Neural cell (in vitro differentiated cells): ENCODE measurements around the gene VPS13D. TPM values are rescaled to one million over a fixed set of nuclear protein-coding genes. Genes with fewer than 3 reads are reported as not detected.

ENCODE experiments used
- H2AFZ ChIP-seq: fragments of 200-600, 300-800 bp; sonication (generic), shearing (Covaris generic); 2 replicates; pipeline ENCODE4 v1.6.0; 2014; ENCODE audit warnings: low read depth, mild to moderate bottlenecking, antibody characterized with exemption, low read length, moderate library complexity
- H3F3A ChIP-seq: fragments of 200-600 bp; shearing (Covaris generic); 2 replicates; pipeline ENCODE4 v1.6.1; 2016; ENCODE audit warnings: mild to moderate bottlenecking, moderate library complexity, mixed read lengths, antibody characterized with exemption, low read length; ENCODE audit not compliant: insufficient read depth, poor library complexity, severe bottlenecking
- H3K27ac ChIP-seq: fragments of 200-600, 300-800 bp; sonication (generic), shearing (Covaris generic); 2 replicates; pipeline ENCODE4 v1.5.1; 2014; ENCODE audit warnings: mild to moderate bottlenecking, low read length, moderate library complexity
- H3K27me3 ChIP-seq: fragments of 300-800, 200-600 bp; sonication (generic), shearing (Covaris generic); 2 replicates; pipeline ENCODE4 v1.6.0; 2014; ENCODE audit warnings: mild to moderate bottlenecking, low read depth, low read length, moderate library complexity; ENCODE audit not compliant: insufficient read depth
- H3K36me3 ChIP-seq: fragments of 300-800, 200-600 bp; sonication (generic), shearing (Covaris generic); 2 replicates; pipeline ENCODE4 v1.5.1; 2014; ENCODE audit warnings: mild to moderate bottlenecking, antibody characterized with exemption, low read length, moderate library complexity; ENCODE audit not compliant: insufficient read depth
- H3K4me2 ChIP-seq: fragments of 300-800, 200-600 bp; sonication (generic), shearing (Covaris generic); 2 replicates; pipeline ENCODE4 v1.6.0; 2014; ENCODE audit warnings: mild to moderate bottlenecking, low read length
- H3K4me3 ChIP-seq: fragments of 300-800, 200-600 bp; sonication (generic), shearing (Covaris generic); 2 replicates; pipeline ENCODE4 v1.5.1; 2014; ENCODE audit warnings: mild to moderate bottlenecking, low read length, moderate library complexity
- H3K79me2 ChIP-seq: fragments of 200-600 bp; shearing (Covaris generic); replicated peaks from 2 replicates; pipeline ENCODE4 v1.6.0; 2014; ENCODE audit warnings: mild to moderate bottlenecking, low read length, moderate library complexity; ENCODE audit not compliant: insufficient read depth
- H3K9ac ChIP-seq: fragments of 300-800, 200-600 bp; sonication (generic), shearing (Covaris generic); 2 replicates; pipeline ENCODE4 v1.6.1; 2016; ENCODE audit warnings: mild to moderate bottlenecking, low read length, mixed read lengths
- H3K9me2 ChIP-seq: fragments of 200-600 bp; shearing (Covaris generic); 2 replicates; pipeline ENCODE4 v1.6.1; 2016; ENCODE audit warnings: mild to moderate bottlenecking, low read length, mixed read lengths; ENCODE audit not compliant: insufficient read depth
- H3K9me3 ChIP-seq: fragments of 200-600, 300-800 bp; sonication (generic), shearing (Covaris generic); 2 replicates; pipeline ENCODE4 v1.6.1; 2016; ENCODE audit warnings: mild to moderate bottlenecking, mixed run types, low read length, moderate library complexity, mixed read lengths
- H4K20me1 ChIP-seq: fragments of 200-600 bp; shearing (Covaris generic); 2 replicates; pipeline ENCODE4 v1.6.1; 2016; ENCODE audit warnings: mild to moderate bottlenecking, mixed run types; ENCODE audit not compliant: insufficient read depth
- CTCF ChIP-seq: fragments of 450-650 bp; IDR thresholded peaks from 2 replicates; pipeline ENCODE4 v1.5.1; 2014; ENCODE audit warnings: antibody characterized with exemption, mild to moderate bottlenecking, moderate library complexity; ENCODE audit not compliant: poor library complexity, severe bottlenecking
- EP300 ChIP-seq: fragments of 450-650 bp; conservative IDR thresholded peaks from 2 replicates; pipeline ENCODE4 v1.6.1; 2014; ENCODE audit warnings: antibody characterized with exemption, mild to moderate bottlenecking, moderate library complexity; ENCODE audit not compliant: poor library complexity, severe bottlenecking
- EZH2 ChIP-seq: fragments of 200-600, 300-800 bp; shearing (Covaris generic), sonication (generic); IDR thresholded peaks from 2 replicates; pipeline ENCODE4 v1.6.1; 2014; ENCODE audit warnings: antibody characterized with exemption, low read length, borderline replicate concordance, mild to moderate bottlenecking; ENCODE audit not compliant: insufficient read depth, poor library complexity, severe bottlenecking
- MXI1 ChIP-seq: fragments of 450-650 bp; conservative IDR thresholded peaks from 2 replicates; pipeline ENCODE4 v1.6.1; 2014; ENCODE audit warnings: antibody characterized with exemption, mild to moderate bottlenecking; ENCODE audit not compliant: poor library complexity, severe bottlenecking
- RAD21 ChIP-seq: fragments of 450-650 bp; conservative IDR thresholded peaks from 2 replicates; pipeline ENCODE4 v1.6.1; 2014; ENCODE audit warnings: antibody characterized with exemption, mild to moderate bottlenecking, moderate library complexity
- REST ChIP-seq: IDR thresholded peaks from 2 replicates; pipeline ENCODE4 v1.6.1; 2012; ENCODE audit warnings: borderline replicate concordance
- SMC3 ChIP-seq: fragments of 450-650 bp; conservative IDR thresholded peaks from 2 replicates; pipeline ENCODE4 v1.6.1; 2014; ENCODE audit warnings: antibody characterized with exemption, mild to moderate bottlenecking, moderate library complexity; ENCODE audit not compliant: poor library complexity
- TAF1 ChIP-seq: IDR thresholded peaks from 2 replicates; pipeline ENCODE4 v1.6.1; 2012; ENCODE audit warnings: low read depth
- polyA plus RNA-seq: library from polyadenylated mRNA; depleted of rRNA; stranded (reverse); fragments of >200 nt; gene quantifications from 2 replicates; pipeline ENCODE4 v1.2.3, GENCODE V29; 2014

Gene VPS13D
- polyA plus RNA-seq, 1 donor from 2014 or later = 24.5 TPM

- Histone ChIP-seq H3K4me3 (no peak overlapping the region), H3K36me3 (peaks cover 6% of the 10 kb centered on the region), H3K27ac (no peak overlapping the region), H3K4me2 (no peak overlapping the region), H2AFZ (no peak overlapping the region), H3K79me2 (no peaks in the 10 kb centered on the region), H3K9me2 (no peaks in the 10 kb centered on the region), H3F3A (no peaks in the 10 kb centered on the region), H3K27me3 (no peaks in the 10 kb centered on the region), H3K9me3 (no peaks in the 10 kb centered on the region), H3K9ac (no peak overlapping the region), H4K20me1 (no peaks in the 10 kb centered on the region)
- TF ChIP-seq EZH2 (no peak), CTCF (no peak)
Observed at GRCh38 chr1:12416744-12417143, 186.9 kb downstream of the VPS13D start.

GRCh38 chr1:12417389-12417788 is 187.6 kb downstream of the VPS13D start:
- Histone ChIP-seq H3K9ac (no peak overlapping the region), H3K9me2 (no peaks in the 10 kb centered on the region), H3K4me3 (no peak overlapping the region), H2AFZ (no peak overlapping the region), H3K27ac (no peak overlapping the region), H3K9me3 (no peaks in the 10 kb centered on the region), H4K20me1 (no peaks in the 10 kb centered on the region), H3F3A (no peaks in the 10 kb centered on the region), H3K79me2 (no peaks in the 10 kb centered on the region), H3K27me3 (no peaks in the 10 kb centered on the region), H3K4me2 (no peak overlapping the region), H3K36me3 (peaks cover 6% of the 10 kb centered on the region)
- TF ChIP-seq MXI1 (no peak), SMC3 (no peak), EP300 (no peak), RAD21 (no peak), REST (no peak), TAF1 (no peak)

- no peaks in the 10 kb centered on the region for H4K20me1 ChIP-seq
- H3K79me2 ChIP-seq = no peaks in the 10 kb centered on the region
- no peaks in the 10 kb centered on the region for H3K9me2 ChIP-seq
- H2AFZ ChIP-seq = no peak overlapping the region
- H3K36me3 ChIP-seq = peaks cover 3% of the 10 kb centered on the region
- no peaks in the 10 kb centered on the region for H3K27me3 ChIP-seq
- H3K9ac ChIP-seq = no peak overlapping the region
- H3K4me3 ChIP-seq = no peak overlapping the region
- no peak overlapping the region for H3K27ac ChIP-seq
- no peak overlapping the region for H3K4me2 ChIP-seq
- no peaks in the 10 kb centered on the region for H3F3A ChIP-seq
- TF ChIP-seq TAF1 (no peak), EZH2 (no peak), SMC3 (no peak)
- H3K9me3 ChIP-seq = no peaks in the 10 kb centered on the region
Observed at GRCh38 chr1:12420171-12420570, 190.3 kb downstream of the VPS13D start.
